HG02938 (cell line): ENCODE results near the gene PSMD5.

Experiments used
- ATAC-seq: cut with Tn5 transposase; IDR thresholded peaks from one replicate; pipeline ENCODE4 v1.9.1; 2021; ENCODE audit warnings: mild to moderate bottlenecking, moderate library complexity; ENCODE audit not compliant: unreplicated experiment

The PSMD5 gene

GRCh38 chr9:120875643-120875953 is 32.9 kb upstream of the PSMD5 start:
- no peak for ATAC-seq

- no peak for ATAC-seq
These were observed 32.5 kb upstream of the PSMD5 start for GRCh38 chr9:120875195-120875565.

GRCh38 chr9:120874226-120875194 is 31.8 kb upstream of the PSMD5 start:
- no peak for ATAC-seq

DNA sequence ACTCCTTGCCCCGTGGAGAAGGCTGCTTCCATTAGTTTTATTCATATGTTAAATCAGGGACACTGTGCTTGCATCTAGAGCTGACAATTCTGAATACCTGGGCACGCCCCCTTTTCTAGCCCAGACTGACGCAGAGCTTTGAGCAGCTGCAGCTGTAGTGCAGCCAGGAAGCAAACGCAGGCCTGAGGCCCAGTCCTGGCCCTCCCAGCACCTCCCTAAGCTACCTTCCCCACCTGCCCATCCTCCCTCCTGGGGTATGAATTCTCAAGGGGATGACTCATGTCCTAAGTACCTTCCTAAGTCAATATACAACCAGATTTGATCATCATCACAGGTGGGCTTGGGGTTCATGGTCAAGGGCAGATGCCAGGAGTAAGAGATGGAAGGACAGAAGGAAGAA is 30.8 kb upstream of the PSMD5 start:
- no peak for ATAC-seq

DNA sequence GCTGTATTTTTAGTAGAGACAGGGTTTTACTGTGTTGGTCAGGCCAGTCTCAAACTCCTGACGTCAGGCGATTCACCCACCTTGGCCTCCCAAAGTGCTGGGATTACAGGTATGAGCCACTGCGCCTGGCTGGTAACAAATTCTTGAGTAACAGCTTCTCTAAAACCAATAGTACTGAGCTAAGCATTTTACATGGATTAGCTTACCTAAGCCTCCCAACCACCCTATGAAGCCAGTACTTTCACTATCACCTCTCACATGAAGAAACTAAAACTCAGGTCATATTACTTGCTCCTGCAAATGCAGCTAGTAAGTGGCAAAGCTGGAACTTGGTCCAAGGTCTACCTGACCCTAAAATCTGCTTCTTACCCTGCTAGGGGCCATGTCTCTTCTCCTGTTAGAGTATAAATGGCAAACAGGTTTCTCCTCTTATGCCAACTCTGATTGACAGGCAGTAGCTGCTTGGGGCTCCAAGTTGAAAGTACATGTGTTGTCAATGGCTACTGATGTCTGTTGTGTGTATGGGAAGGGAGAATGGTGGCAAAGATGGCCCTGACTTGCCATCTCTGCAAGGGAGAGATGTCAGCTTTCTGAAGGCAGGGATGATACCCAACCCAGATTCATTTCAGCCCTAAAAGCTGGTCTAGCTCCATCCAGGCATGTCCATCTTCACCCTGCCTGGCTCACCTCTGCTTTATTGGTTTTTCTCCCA is 30.2 kb upstream of the PSMD5 start:
- no peak for ATAC-seq

DNA sequence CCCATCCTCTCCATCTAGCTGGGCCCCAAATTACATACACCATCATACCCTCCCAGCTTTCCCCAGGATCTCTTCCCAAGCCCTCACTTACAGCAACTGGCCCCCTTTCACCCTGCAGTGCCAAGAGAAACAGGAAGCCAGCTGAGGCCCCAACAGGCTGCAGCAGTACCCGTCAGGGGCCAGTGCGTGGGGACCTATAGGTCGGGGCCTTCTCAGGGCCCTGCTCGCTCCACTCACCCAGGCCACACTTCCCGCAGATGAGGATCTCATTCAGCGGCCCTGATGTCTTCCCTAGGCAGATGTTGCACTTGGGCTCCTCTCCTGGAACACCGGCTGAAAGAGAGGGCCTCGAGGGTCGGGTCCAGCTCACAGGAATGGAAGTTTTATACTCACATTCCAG is 27.5 kb upstream of the PSMD5 start:
- ATAC-seq, result no peak

GRCh38 chr9:120869726-120870125 is 27.0 kb upstream of the PSMD5 start:
- no peak for ATAC-seq

GRCh38 chr9:120869360-120869687 is 26.6 kb upstream of the PSMD5 start:
- no peak for ATAC-seq

GRCh38 chr9:120868676-120869359 is 26.1 kb upstream of the PSMD5 start:
- peak; percentile 82 for ATAC-seq

DNA sequence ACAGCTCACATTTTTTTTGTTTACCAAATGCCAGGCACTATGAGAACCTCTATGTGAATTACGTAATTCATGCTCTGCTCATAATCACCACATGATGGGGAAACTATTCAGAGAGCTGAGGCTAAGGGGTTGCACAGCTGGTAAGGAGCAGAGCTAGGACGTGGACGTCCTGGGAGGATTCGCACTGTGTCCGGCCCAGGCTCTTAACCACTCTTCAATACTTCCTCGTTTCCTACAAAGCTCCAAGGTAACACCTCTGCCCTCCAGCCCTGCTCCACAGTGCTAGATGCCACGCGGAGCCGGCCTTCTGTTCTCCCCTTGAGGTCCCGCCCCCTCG is 25.6 kb upstream of the PSMD5 start:
- ATAC-seq, result no peak

- no peak for ATAC-seq
These were observed 25.1 kb upstream of the PSMD5 start for GRCh38 chr9:120867676-120868338.

GRCh38 chr9:120866651-120867050 is 23.9 kb upstream of the PSMD5 start:
- ATAC-seq, result no peak

GRCh38 chr9:120865809-120866208 is 23.1 kb upstream of the PSMD5 start:
- ATAC-seq, result no peak

- no peak for ATAC-seq
These were observed 22.5 kb upstream of the PSMD5 start for GRCh38 chr9:120865176-120865575.

- no peak for ATAC-seq
These were observed 22.0 kb upstream of the PSMD5 start for GRCh38 chr9:120864719-120865118.

DNA sequence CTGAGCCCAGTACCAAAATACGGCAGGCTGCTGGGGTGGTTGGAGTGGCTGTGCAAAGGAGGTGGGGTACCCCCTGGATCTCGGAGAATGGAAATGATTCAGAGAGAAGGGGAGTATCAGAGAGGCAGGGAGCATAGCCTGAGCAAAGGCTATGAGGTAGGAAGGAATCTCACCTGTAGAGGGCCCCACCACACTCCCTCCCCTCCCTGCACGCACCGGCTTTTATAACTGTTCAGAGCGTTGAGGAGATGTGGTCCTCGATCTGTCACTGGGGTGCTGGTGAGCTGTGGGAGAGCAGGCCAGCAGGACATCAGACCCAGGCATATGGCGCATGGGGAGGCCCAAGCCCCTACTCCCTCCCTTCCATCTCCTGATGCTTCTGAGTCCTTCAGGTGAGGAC is 21.1 kb upstream of the PSMD5 start:
- no peak for ATAC-seq

- no peak for ATAC-seq
These were observed 19.7 kb upstream of the PSMD5 start for GRCh38 chr9:120862452-120862851.

DNA sequence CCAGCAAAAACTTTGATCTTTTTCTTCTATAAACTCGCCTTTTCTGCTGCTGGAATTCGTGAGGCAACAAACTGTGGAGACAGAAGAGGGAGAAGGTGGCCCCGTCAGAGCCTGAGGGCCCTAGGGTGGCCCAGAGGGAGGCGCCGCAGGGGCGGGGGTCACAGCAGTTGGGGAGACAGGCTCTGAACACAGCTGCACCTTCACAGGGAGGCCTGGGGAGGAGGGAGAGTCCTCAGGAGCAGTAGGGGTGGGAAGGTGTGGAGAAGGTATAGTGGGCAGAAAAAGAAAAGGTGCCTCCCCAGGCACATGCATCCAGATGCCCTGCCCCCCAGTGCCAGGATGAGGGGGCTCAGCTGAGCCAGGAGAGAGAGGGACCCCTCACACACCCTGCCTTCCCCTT is 19.2 kb upstream of the PSMD5 start:
- ATAC-seq, result no peak

DNA sequence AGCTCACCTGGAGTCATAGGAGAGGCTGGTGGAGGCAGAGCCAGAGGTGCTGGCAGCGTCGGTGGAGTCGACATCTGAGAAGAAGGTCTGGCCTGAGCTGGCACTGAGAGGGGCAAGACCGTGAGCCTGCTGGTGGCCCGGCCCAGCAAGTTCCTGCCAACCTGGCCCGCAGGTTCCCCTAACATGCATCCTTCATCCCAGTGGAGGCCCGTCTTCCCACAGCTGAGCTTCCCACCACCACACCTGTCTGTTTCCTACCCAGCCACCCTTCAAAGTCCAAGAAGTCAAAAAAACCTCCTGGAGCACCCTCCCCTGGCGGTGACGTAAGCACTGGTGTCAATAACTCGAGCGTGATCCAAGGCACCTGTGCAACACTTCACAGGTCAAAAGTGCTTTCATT is 17.4 kb upstream of the PSMD5 start:
- no peak for ATAC-seq

GRCh38 chr9:120859361-120859760 is 16.6 kb upstream of the PSMD5 start:
- no peak for ATAC-seq

DNA sequence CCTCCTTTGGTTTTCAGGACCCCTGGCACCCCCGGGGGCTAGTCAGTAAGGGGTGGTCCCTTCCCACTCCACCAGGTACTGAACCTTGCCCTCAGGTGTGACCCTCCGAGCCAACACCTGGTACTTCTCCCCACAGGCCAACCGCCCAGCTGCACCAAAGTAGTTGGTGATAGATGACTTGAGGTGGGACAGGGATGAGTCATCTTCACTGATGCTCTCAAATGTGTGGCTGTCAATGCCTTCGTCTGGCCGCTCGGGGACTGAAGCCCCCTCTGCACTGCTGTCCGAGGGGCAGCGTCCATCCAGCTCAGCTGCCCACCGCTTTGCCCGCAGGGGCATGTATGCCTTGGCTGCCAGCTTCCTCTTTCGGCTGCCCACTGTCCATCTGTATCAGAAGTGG is 15.2 kb upstream of the PSMD5 start:
- no peak for ATAC-seq

DNA sequence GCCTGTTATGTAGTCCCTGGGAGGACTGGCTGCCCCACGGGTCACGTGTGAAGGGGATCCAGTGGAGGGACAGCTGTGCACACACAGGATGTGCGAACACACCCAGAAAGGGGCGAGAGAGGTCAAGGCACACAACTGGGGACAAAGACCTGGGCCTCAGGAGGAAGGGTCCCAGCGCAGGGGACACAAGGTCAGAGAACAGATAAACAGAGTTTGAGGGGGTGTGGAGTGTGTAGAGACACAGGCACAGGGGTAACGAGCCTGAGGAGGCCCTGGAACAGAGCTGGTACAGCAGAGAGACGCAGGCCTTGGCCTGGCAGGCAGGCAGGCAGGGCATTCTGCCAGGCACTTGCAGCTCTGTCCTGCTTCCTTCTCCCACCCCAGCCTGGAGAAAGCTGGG is 14.8 kb upstream of the PSMD5 start:
- ATAC-seq, result no peak
